Stomach smooth muscle (tissue), 2 donors: ENCODE results near the gene FOCAD.
A peak's percentile ranks its signal among the peaks of the same experiment; 100 is the strongest.
"Not testable (repeated sequence)": the region's sequence is repeated elsewhere in the genome, so short reads cannot be mapped to it uniquely, and the experiment has no call there.

Source experiments
- H3K27ac ChIP-seq: one replicate; pipeline ENCODE4 v1.7.0; 2013; ENCODE audit warnings: mild to moderate bottlenecking, low read length, inconsistent platforms
- H3K27me3 ChIP-seq, 2 donors: one replicate each; pipeline ENCODE4 v1.7.0; 2013; ENCODE audit warnings: low read length in 2 of 2; ENCODE audit not compliant: insufficient read depth in 2 of 2, control insufficient read depth in 1 of 2
- H3K36me3 ChIP-seq, 2 donors: one replicate each; pipeline ENCODE4 v1.7.0; 2013; ENCODE audit warnings: low read length in 2 of 2; ENCODE audit not compliant: control insufficient read depth in 2 of 2, insufficient read depth in 2 of 2
- H3K4me1 ChIP-seq: one replicate; pipeline ENCODE4 v1.7.0; 2013; ENCODE audit warnings: low read length; ENCODE audit not compliant: control insufficient read depth, insufficient read depth
- H3K4me3 ChIP-seq, 2 donors: one replicate each; pipeline ENCODE4 v1.7.0; 2013; ENCODE audit warnings: low read length in 2 of 2
- H3K9ac ChIP-seq, 2 donors: one replicate each; pipeline ENCODE4 v1.7.0; 2013; ENCODE audit warnings: low read length in 2 of 2, mild to moderate bottlenecking in 1 of 2
- H3K9me3 ChIP-seq, 2 donors: one replicate each; pipeline ENCODE4 v1.7.0; 2013; ENCODE audit warnings: low read length in 2 of 2; ENCODE audit not compliant: control insufficient read depth in 2 of 2
- donor health status: healthy.
- donor health status: Pancreatic carcinoma.

The FOCAD gene

DNA sequence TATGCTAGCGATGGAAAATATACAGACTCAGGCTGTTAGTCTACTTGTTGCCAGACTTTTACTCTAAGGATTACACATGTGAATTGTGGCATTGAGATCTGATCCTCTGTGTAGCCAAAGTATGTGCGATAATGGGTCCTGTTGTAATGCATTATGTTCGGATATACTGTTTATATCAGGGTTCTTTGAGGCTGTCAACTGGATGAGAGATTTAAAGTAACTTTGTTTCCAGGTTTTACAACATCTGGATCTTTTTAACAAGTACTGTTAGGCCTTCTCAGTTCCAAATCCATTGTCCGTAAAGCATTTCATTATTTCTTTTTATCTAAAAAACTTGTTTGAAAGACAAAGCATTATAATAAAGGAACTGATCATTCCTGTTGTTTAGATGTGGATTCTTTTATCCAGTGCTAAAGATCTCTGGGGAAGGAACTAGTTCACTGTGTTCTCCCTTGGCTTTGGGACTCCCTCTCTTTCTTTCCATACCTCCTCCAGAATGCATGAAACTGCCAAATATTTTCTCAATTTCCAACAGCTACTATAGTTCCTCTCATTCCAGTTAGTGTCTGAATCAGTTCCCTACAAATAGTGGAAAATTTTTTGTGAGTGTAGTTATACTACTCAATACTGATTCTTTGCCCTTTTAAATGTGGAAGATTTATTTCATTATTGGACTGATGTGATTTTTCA is 278.6 kb downstream of the FOCAD start:
- H3K27ac ChIP-seq: no peak overlapping the region
- no peaks in the 10 kb centered on the region for H3K27me3 ChIP-seq
- H3K4me3 ChIP-seq: no peak overlapping the region
- H3K4me1 ChIP-seq: no peaks in the 10 kb centered on the region
- no peaks in the 10 kb centered on the region for H3K9me3 ChIP-seq
- no peaks in the 10 kb centered on the region for H3K36me3 ChIP-seq
- H3K9ac ChIP-seq: peak overlapping the region in 1 of 2 donors; percentile 31

DNA sequence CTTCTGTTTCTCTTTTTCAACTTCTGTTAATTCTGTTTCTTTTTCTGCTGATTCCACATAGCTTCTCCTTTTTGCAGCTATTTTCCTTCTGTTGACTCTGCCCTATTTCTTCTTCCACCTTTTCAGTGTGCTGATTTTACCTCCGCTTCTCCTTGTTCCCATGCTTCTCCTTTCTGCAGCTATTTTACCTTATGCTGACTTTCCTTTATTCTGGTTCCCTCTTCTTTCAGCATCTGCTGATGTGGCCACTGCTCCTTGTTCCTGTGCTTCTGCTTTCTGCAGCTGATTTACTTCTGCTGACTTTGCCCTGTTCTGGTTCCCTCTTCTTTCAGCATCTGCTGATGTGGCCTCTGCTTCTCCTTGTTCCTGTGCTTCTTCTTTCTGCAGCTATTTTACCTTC is 288.6 kb downstream of the FOCAD start:
- H3K4me3 ChIP-seq: no peak overlapping the region
- no peak overlapping the region for H3K9ac ChIP-seq
- no peaks in the 10 kb centered on the region for H3K9me3 ChIP-seq
- H3K4me1 ChIP-seq: no peaks in the 10 kb centered on the region
- no peaks in the 10 kb centered on the region for H3K27me3 ChIP-seq
- H3K36me3 ChIP-seq: peaks cover 2 to 6% of the 10 kb centered on the region in 2 donors
- no peak overlapping the region for H3K27ac ChIP-seq

DNA sequence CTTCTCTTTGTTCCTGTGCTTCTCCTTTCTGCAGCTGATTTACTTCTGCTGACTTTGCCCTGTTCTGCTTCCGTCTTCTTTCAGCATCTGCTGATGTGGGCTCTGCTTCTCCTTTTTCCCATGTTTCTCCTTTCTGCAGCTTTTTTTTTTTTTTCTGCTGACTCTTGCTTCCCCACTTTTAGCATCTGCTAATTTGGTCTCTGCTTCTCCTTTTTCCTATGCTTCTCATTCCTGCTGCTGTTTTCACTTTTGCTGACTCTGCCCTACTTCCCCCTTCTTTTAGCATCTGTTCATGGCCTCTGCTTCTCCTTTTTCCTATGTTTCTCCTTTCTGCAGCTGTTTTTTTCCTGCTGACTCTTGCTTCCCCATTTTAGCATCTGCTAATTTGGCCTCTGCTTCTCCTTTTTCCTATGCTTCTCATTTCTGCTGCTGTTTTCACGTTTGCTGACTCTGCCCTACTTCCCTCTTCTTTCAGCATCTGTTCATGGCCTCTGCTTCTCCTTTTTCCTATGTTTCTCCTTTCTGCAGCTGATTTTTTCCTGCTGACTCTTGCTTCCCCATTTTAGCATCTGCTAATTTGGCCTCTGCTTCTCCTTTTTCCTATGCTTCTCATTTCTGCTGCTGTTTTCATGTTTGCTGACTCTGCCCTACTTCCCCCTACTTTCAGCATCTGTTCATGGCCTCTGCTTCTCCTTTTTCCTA is 289.3 kb downstream of the FOCAD start:
- not testable (repeated sequence) for H3K9me3 ChIP-seq, H3K9ac ChIP-seq, H3K27ac ChIP-seq, H3K27me3 ChIP-seq, H3K4me3 ChIP-seq, H3K4me1 ChIP-seq, H3K36me3 ChIP-seq

DNA sequence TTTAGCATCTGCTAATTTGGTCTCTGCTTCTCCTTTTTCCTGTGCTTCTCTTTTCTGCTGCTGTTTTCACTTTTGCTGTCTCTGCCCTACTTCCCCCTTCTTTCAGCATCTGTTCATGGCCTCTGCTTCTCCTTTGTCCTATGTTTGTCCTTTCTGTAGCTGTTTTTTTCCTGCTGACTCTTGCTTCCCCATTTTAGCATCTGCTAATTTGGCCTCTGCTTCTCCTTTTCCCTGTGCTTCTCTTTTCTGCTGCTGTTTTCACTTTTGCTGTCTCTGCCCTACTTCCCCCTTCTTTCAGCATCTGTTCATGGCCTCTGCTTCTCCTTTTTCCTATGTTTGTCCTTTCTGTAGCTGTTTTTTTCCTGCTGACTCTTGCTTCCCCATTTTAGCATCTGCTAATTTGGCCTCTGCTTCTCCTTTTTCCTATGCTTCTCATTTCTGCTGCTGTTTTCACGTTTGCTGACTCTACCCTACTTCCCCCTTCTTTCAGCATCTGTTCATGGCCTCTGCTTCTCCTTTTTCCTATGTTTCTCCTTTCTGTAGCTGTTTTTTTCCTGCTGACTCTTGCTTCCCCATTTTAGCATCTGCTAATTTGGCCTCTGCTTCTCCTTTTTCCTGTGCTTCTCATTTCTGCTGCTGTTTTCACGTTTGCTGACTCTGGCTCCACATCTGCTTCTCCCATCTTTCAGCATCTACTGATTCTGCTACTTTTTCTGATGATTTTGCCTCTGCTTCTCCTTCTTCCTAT is 290.3 kb downstream of the FOCAD start:
- not testable (repeated sequence) for H3K36me3 ChIP-seq, H3K27me3 ChIP-seq, H3K4me3 ChIP-seq, H3K9me3 ChIP-seq, H3K9ac ChIP-seq, H3K4me1 ChIP-seq, H3K27ac ChIP-seq

DNA sequence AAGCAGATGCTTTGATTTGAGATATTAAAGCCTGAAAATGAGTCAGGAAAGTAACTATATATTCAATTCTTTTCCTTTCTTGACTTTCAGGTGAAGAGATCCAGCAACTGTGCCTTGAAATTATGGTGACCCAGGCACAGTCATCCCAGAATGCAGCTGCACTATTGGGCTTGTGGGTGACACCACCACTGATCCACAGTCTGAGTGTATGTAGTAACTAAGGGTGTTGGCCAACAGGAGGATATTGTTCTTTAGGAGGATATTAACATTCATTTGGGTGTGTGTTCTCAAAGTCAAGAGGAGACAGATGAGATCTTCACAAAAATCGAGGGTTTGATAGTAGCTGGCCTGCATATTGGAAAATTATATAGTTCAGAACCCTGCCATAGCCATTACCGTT is 294.2 kb downstream of the FOCAD start:
- no peak overlapping the region for H3K27ac ChIP-seq
- peaks cover 2 to 6% of the 10 kb centered on the region in 2 donors for H3K36me3 ChIP-seq
- H3K9me3 ChIP-seq: no peaks in the 10 kb centered on the region
- no peak overlapping the region for H3K9ac ChIP-seq
- H3K4me1 ChIP-seq: peaks cover 2% of the 10 kb centered on the region
- no peaks in the 10 kb centered on the region for H3K27me3 ChIP-seq
- H3K4me3 ChIP-seq: no peak overlapping the region

DNA sequence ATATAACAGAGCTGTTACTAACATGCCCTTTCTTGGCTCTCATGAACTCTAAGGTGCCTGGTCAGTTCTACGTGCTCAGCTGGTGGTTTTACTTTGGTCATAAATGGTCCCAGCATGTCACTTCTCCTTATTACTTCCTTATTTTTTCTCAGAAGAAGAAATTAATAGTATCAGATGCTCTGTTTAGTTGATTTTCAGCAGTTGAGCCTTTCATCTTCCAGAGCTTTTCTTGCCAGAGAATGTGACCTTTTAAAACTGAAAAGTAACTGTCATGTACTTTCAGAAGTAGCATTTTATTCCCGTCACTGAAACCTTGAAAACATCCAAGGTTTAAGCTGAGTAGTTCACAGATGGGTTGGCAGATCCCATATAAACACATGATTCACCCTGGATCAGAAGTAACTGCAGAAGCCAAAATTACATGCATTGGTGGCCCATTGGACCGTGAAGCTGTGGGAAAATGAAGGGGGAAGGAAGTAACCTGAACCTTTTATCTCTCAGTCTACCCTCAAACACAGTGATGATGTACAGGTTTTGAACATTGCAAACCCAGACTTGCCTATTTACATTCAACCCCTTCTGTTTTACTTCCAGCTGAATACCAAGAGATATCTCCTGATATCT is 296.9 kb downstream of the FOCAD start:
- peak overlapping the region in 1 of 2 donors; percentile 6 for H3K9ac ChIP-seq
- peaks cover 2% of the 10 kb centered on the region for H3K4me1 ChIP-seq
- peaks cover 2 to 6% of the 10 kb centered on the region in 2 donors for H3K36me3 ChIP-seq
- peak overlapping the region; percentile 3 to 9 for H3K4me3 ChIP-seq
- H3K27ac ChIP-seq: peak overlapping the region; percentile 46
- no peaks in the 10 kb centered on the region for H3K9me3 ChIP-seq
- H3K27me3 ChIP-seq: no peaks in the 10 kb centered on the region

DNA sequence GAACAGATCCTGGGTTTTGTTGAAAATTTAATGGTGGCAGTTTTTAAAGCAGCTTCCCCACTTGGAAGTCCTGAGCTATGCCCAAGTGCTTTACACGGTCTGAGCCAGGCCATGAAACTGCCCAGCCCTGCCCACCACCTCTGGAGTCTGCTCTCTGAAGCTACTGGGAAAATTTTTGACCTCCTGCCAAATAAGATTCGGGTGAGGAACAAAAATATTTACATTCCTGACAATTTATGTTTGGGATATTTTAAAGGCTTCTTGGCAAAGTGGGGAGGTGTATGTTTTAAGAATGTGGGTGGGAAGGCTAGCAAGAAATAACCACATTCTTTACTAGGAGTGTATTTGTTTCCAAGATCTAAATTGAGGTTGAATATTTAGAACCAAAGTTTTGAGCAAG is 297.4 kb downstream of the FOCAD start:
- Histone ChIP-seq H3K36me3 (peaks cover 2 to 3% of the 10 kb centered on the region in 2 donors), H3K27ac (peak overlapping the region; percentile 46), H3K9ac (peak overlapping the region in 1 of 2 donors; percentile 6), H3K4me3 (peak overlapping the region; percentile 3 to 9), H3K9me3 (no peaks in the 10 kb centered on the region), H3K4me1 (peaks cover 2% of the 10 kb centered on the region), H3K27me3 (no peaks in the 10 kb centered on the region)

DNA sequence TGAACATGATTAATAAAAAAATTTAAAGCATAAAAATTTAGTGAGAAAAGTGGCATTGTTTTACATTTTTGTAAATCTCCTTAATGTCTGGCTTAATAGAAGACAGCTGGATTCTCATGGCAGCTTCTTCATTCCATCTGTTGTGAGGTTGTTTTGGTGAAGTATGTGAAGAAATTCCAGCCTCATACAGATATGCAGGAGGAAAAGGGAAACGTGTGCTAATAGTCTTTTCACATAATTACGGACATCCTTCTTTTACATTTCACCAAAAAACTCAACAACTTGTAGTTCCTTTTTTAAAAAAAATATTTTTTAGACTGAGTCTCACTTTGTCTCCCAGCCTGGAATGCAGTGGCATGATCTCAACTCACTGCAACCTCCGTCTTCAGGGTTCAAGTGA is 300.4 kb downstream of the FOCAD start:
- no peak overlapping the region for H3K27ac ChIP-seq
- H3K4me1 ChIP-seq: peaks cover 2% of the 10 kb centered on the region

DNA sequence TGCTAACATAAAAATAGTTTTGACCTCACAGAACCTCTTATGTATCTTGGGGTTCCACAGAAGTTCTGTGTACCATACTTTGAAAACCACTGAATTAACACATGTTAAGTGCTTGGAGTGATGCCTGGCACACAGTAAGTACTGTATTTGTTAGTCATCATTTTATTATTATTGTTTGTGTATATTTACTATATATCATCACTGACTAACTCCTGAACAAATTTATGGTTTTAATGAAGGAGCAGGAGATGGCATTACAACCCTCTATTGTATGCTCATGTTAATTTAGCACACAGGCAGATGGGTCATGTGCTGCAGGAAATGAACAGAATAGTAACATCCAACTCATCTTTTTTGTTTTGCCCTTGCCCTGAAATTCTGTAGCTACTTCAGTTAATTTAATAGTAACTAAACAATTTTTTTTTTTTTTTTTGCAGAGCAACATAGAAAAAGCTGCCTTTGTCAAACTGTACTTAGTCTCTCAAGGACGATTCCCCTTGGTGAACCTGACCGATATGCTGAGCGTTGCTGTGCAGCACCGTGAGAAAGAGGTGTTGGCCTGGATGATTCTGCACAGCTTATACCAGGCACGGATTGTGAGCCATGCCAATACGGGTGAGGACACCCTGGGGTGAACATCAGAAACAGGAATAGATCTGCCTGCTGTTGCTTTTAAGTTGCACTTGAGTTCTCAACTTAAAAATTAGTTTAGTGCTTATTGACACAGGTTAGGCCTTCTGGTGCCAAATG is 302.0 kb downstream of the FOCAD start:
- H3K4me3 ChIP-seq: no peak overlapping the region
- H3K27ac ChIP-seq: no peak overlapping the region
- H3K9me3 ChIP-seq: no peaks in the 10 kb centered on the region
- H3K9ac ChIP-seq: no peak overlapping the region
- peaks cover 5 to 9% of the 10 kb centered on the region in 2 donors for H3K36me3 ChIP-seq
- no peaks in the 10 kb centered on the region for H3K27me3 ChIP-seq
- H3K4me1 ChIP-seq: peaks cover 5% of the 10 kb centered on the region

More for the DNA sequence above, 300.4 kb downstream of the FOCAD start:
- Histone ChIP-seq H3K27me3 (no peaks in the 10 kb centered on the region), H3K9ac (no peak overlapping the region), H3K9me3 (no peaks in the 10 kb centered on the region), H3K36me3 (no peaks in the 10 kb centered on the region), H3K4me3 (no peak overlapping the region)

DNA sequence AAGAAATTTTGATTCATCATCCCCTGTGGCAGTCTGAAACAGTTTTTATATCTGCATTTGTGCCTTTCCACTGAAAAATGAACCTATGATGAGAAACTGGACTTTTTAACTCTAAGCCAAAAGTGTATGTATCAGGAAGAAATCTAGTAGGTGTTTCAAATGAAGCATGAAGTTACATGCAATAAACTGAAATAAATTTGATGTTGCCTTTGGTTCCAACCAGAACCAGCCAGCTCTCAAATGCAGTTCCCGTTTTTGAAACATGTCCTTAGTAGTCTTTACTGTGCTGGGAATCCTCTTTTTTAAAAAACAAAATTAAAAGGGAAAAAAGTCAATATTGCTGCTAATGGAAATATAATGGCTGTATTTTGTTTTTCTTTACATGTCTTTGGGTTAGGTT is 303.5 kb downstream of the FOCAD start:
- Histone ChIP-seq H3K9me3 (no peaks in the 10 kb centered on the region), H3K27me3 (no peaks in the 10 kb centered on the region), H3K27ac (no peak overlapping the region), H3K4me3 (no peak overlapping the region), H3K36me3 (peaks cover 5 to 9% of the 10 kb centered on the region in 2 donors), H3K4me1 (peaks cover 3% of the 10 kb centered on the region), H3K9ac (no peak overlapping the region)
